CD14-positive monocyte (primary cell): ENCODE results near the gene RIMBP2. TPM values are rescaled to one million over a fixed set of nuclear protein-coding genes. Genes with fewer than 3 reads are reported as not detected.

Source experiments
- DNase-seq, 3 donors: peaks; one replicate each; pipeline ENCODE4 v3.0.0-alpha.2; 2011 to 2022
- H2AFZ ChIP-seq: 2 replicates; pipeline ENCODE4 v1.6.0; 2012; ENCODE audit warnings: mild to moderate bottlenecking, low read depth, low read length, inconsistent platforms; ENCODE audit not compliant: insufficient read depth, poor library complexity, severe bottlenecking
- H3K27ac ChIP-seq, 2 donors: 1 replicate in 1 of 2; 2 replicates in 1 of 2; pipeline ENCODE4 v1.5.1; 2012 to 2013; ENCODE audit warnings: low read length in 2 of 2, control low read depth in 1 of 2, inconsistent platforms in 1 of 2, low read depth in 1 of 2, mild to moderate bottlenecking in 1 of 2
- H3K27me3 ChIP-seq, 2 donors: one replicate each; pipeline versions ENCODE4 v1.6.0 to v1.6.1; 2011 to 2013; ENCODE audit warnings: low read length in 2 of 2; ENCODE audit not compliant: control insufficient read depth in 2 of 2, insufficient read depth in 2 of 2
- H3K36me3 ChIP-seq, 2 donors: replicated peaks in 1 of 2; 1 replicate in 1 of 2; 2 replicates in 1 of 2; pipeline versions ENCODE4 v1.5.1 to v1.6.1; 2012 to 2013; ENCODE audit warnings: low read length in 2 of 2, control low read depth in 1 of 2, inconsistent platforms in 1 of 2, mild to moderate bottlenecking in 1 of 2; ENCODE audit not compliant: insufficient read depth in 2 of 2, control insufficient read depth in 1 of 2
- H3K4me1 ChIP-seq, 2 donors: 1 replicate in 1 of 2; 2 replicates in 1 of 2; pipeline versions ENCODE4 v1.5.1 to v1.6.1; 2012 to 2013; ENCODE audit warnings: low read length in 2 of 2, control low read depth in 1 of 2, inconsistent platforms in 1 of 2, mild to moderate bottlenecking in 1 of 2, moderate library complexity in 1 of 2; ENCODE audit not compliant: insufficient read depth in 2 of 2, control insufficient read depth in 1 of 2
- H3K4me2 ChIP-seq: replicated peaks from 2 replicates; pipeline ENCODE3; 2012; ENCODE audit warnings: low read length, moderate library complexity, mild to moderate bottlenecking; ENCODE audit not compliant: poor library complexity, severe bottlenecking; ENCODE audit errors: extremely low read depth
- H3K4me3 ChIP-seq, 3 experiments: fragments of 200-600 bp in 1 of 3; sonication (generic) in 1 of 3; replicated peaks in 1 of 3; 1 replicate in 2 of 3; 2 replicates in 1 of 3; pipeline ENCODE4 v1.5.1; 2011 to 2013; ENCODE audit warnings: low read length in 3 of 3, mild to moderate bottlenecking in 3 of 3, control low read depth in 2 of 3, low read depth in 2 of 3, inconsistent platforms in 1 of 3, moderate library complexity in 1 of 3
- H3K79me2 ChIP-seq: 2 replicates; pipeline ENCODE4 v1.6.0; 2012; ENCODE audit warnings: mild to moderate bottlenecking, control low read depth, inconsistent platforms, low read length, moderate library complexity; ENCODE audit not compliant: insufficient read depth
- H3K9ac ChIP-seq: 2 replicates; pipeline ENCODE4 v1.6.0; 2017; ENCODE audit warnings: low read length, mild to moderate bottlenecking; ENCODE audit not compliant: insufficient read depth, poor library complexity, severe bottlenecking
- H3K9me3 ChIP-seq, 2 donors: replicated peaks in 1 of 2; 1 replicate in 1 of 2; 2 replicates in 1 of 2; pipeline versions ENCODE4 v1.5.1 to v1.6.1; 2012 to 2013; ENCODE audit warnings: low read length in 2 of 2, control low read depth in 1 of 2; ENCODE audit not compliant: control insufficient read depth in 1 of 2, insufficient read depth in 1 of 2
- H4K20me1 ChIP-seq: 2 replicates; pipeline ENCODE4 v1.6.0; 2012; ENCODE audit warnings: mild to moderate bottlenecking, low read length, control low read depth, moderate library complexity; ENCODE audit not compliant: insufficient read depth
- H3K27ac Mint-ChIP-seq, 7 donors: one replicate each; pipeline ENCODE4 v1.8.0; 2020; ENCODE audit warnings: mild to moderate bottlenecking in 7 of 7, mixed read lengths in 7 of 7, moderate library complexity in 6 of 7, inconsistent platforms in 2 of 7
- H3K27me3 Mint-ChIP-seq, 3 donors: one replicate each; pipeline ENCODE4 v1.8.0; 2021 to 2022; ENCODE audit warnings: low read depth in 3 of 3, mild to moderate bottlenecking in 3 of 3, mixed read lengths in 3 of 3, moderate library complexity in 3 of 3, inconsistent platforms in 1 of 3
- H3K36me3 Mint-ChIP-seq, 2 donors: one replicate each; pipeline ENCODE4 v1.8.0; 2020; ENCODE audit warnings: mixed read lengths in 2 of 2, inconsistent platforms in 1 of 2, mild to moderate bottlenecking in 1 of 2
- H3K4me1 Mint-ChIP-seq: one replicate; pipeline ENCODE4 v1.8.0; 2020; ENCODE audit warnings: mild to moderate bottlenecking, mixed read lengths
- H3K4me3 Mint-ChIP-seq, 2 donors: one replicate each; pipeline ENCODE4 v1.8.0; 2020; ENCODE audit warnings: mild to moderate bottlenecking in 2 of 2, mixed read lengths in 2 of 2, moderate library complexity in 1 of 2
- H3K9me3 Mint-ChIP-seq, 7 donors: one replicate each; pipeline ENCODE4 v1.8.0; 2020 to 2022; ENCODE audit warnings: mixed read lengths in 7 of 7, mild to moderate bottlenecking in 6 of 7, moderate library complexity in 6 of 7, inconsistent platforms in 2 of 7
- WGBS: methylation state at CpG from one replicate; pipeline ENCODE4 v1.1.5; 2013; ENCODE audit warnings: missing lambda C conversion rate; ENCODE audit not compliant: insufficient coverage; 5-methylcytosine and 5-hydroxymethylcytosine counted together
- intact Hi-C, 2 donors: fragments of 100-400 bp; cut with micrococcal nuclease; formaldehyde crosslinking; loops; one replicate each; pipeline versions ENCODE4 v1.15.0 to v1.15.1; 2023
- polyA plus RNA-seq, 3 donors: library from polyadenylated mRNA; depleted of rRNA in 1 of 3; unstranded in 2 of 3; stranded (reverse) in 1 of 3; fragments of 300-500 nt in 2 of 3; fragments of >200 nt in 1 of 3; fragmentation: Illumina TruSeq in 2 of 3; gene quantifications; 1 replicate in 2 of 3; 2 replicates in 1 of 3; pipeline ENCODE4 v1.2.3, GENCODE V29; 2012 to 2021
- TF ChIP-seq, protein P1 (sequence below): fragments of 200-600 bp; IDR thresholded peaks from one replicate; pipeline ENCODE4 v1.8.0; 2022; ENCODE audit warnings: antibody characterized with exemption, mild to moderate bottlenecking

RIMBP2 gene
- polyA plus RNA-seq, 3 donors: not detected

DNA sequence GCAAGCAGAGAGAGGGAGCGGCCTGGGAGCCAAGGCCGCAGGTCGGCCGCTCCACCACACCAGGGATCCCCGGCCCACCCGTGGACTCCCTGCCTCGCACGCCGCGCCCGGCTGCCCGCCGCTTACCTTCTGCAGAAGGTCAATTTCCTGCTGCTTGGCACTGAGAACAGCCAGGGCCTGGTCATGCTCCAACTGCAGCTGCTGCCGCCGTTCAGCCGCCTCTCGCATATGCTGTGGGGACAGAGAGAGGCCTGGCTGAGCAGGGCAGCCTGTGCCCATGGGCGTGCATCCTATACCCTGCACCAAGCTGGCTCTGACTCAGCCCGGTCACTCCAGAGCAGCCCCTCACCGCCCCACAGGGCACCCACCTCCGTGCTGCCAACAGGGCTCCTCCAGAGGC lies 237.3 kb downstream of the RIMBP2 start:
- no peaks in the 10 kb centered on the region for H3K9me3 Mint-ChIP-seq
- H3K36me3 Mint-ChIP-seq: no peaks in the 10 kb centered on the region
- peaks cover 3 to 6% (median 4%) of the 10 kb centered on the region in 3 donors for H3K27me3 Mint-ChIP-seq
- Histone ChIP-seq H3K9me3 (no peaks in the 10 kb centered on the region), H3K4me2 (no peak overlapping the region), H2AFZ (no peak overlapping the region), H4K20me1 (no peaks in the 10 kb centered on the region), H3K9ac (no peak overlapping the region), H3K79me2 (no peaks in the 10 kb centered on the region), H3K4me3 (no peak overlapping the region), H3K4me1 (no peaks in the 10 kb centered on the region), H3K27ac (no peak overlapping the region), H3K27me3 (no peaks in the 10 kb centered on the region), H3K36me3 (no peaks in the 10 kb centered on the region)
- intact Hi-C loops: no loop called here
- TF ChIP-seq, protein P1, sequence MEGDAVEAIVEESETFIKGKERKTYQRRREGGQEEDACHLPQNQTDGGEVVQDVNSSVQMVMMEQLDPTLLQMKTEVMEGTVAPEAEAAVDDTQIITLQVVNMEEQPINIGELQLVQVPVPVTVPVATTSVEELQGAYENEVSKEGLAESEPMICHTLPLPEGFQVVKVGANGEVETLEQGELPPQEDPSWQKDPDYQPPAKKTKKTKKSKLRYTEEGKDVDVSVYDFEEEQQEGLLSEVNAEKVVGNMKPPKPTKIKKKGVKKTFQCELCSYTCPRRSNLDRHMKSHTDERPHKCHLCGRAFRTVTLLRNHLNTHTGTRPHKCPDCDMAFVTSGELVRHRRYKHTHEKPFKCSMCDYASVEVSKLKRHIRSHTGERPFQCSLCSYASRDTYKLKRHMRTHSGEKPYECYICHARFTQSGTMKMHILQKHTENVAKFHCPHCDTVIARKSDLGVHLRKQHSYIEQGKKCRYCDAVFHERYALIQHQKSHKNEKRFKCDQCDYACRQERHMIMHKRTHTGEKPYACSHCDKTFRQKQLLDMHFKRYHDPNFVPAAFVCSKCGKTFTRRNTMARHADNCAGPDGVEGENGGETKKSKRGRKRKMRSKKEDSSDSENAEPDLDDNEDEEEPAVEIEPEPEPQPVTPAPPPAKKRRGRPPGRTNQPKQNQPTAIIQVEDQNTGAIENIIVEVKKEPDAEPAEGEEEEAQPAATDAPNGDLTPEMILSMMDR: no peak
- 90% methylated on average over 21 of the region's 21 CpGs for WGBS
- no peak for DNase-seq
- H3K4me1 Mint-ChIP-seq: no peaks in the 10 kb centered on the region
- no peak overlapping the region for H3K27ac Mint-ChIP-seq
- no peak overlapping the region for H3K4me3 Mint-ChIP-seq

DNA sequence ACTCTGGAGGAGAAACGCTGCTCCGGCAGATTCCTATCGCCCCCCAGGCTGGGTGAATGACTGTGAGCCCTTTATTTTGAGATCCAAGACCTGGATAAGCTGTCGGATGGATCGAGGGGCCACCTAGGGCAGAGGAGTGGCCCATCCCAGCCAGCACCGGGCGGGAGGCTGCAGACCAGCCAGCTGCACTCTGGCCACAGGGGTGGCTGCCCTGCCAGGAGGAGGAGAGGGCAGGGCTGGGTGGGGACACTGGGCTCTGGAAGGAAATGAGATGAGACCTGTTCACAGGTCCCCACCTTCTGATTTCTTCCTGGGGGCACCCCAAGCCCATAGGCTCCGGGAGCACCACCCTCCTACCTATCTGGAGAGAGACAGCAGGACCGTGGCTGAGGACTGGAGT lies 238.4 kb downstream of the RIMBP2 start:
- Histone ChIP-seq H3K9me3 (no peaks in the 10 kb centered on the region), H3K4me1 (no peaks in the 10 kb centered on the region), H4K20me1 (no peaks in the 10 kb centered on the region), H3K4me2 (no peak overlapping the region), H2AFZ (no peak overlapping the region), H3K36me3 (no peaks in the 10 kb centered on the region), H3K9ac (no peak overlapping the region), H3K27me3 (no peaks in the 10 kb centered on the region), H3K4me3 (no peak overlapping the region), H3K79me2 (no peaks in the 10 kb centered on the region), H3K27ac (no peak overlapping the region)
- no peak overlapping the region for H3K27ac Mint-ChIP-seq
- peaks cover 4 to 10% (median 6%) of the 10 kb centered on the region in 3 donors for H3K27me3 Mint-ChIP-seq
- no peaks in the 10 kb centered on the region for H3K4me1 Mint-ChIP-seq
- 78% methylated on average over 7 of the region's 9 CpGs for WGBS
- TF ChIP-seq, protein P1: no peak
- intact Hi-C loops: no loop called here
- DNase-seq: no peak
- no peaks in the 10 kb centered on the region for H3K36me3 Mint-ChIP-seq
- H3K4me3 Mint-ChIP-seq: no peak overlapping the region
- no peaks in the 10 kb centered on the region for H3K9me3 Mint-ChIP-seq
